Loucy (cell line): ENCODE results near the gene MST1.

Source experiments
- CTCF ChIP-seq: fragments of 200-600 bp; sonication (generic); conservative IDR thresholded peaks from 2 replicates; pipeline ENCODE4 v1.5.1; 2014; ENCODE audit warnings: mild to moderate bottlenecking, antibody characterized with exemption, low read length
- EZH2phosphoT487 ChIP-seq: fragments of 200-600 bp; IDR thresholded peaks from 2 replicates; pipeline ENCODE4 v1.6.1; 2018; ENCODE audit warnings: antibody characterized with exemption, mild to moderate bottlenecking, moderate library complexity, borderline replicate concordance

GRCh38 chr3:49680493-49681231 lies 8.6 kb downstream of the MST1 start:
- no peak for TF ChIP-seq CTCF
- no peak for TF ChIP-seq EZH2phosphoT487
